ENCODE measurements around the gene KAT2B.

KAT2B gene

GRCh38 chr3:20051123-20051806 lies 11.0 kb downstream of the KAT2B start:
- no peaks in the 10 kb centered on the region for H3K9me3 Mint-ChIP-seq
- H3K27ac Mint-ChIP-seq, result no peak overlapping the region
- no peaks in the 10 kb centered on the region for H3K36me3 Mint-ChIP-seq (ENCODE audit: low read depth)
- no peak overlapping the region for H3K4me3 Mint-ChIP-seq
- no peaks in the 10 kb centered on the region for H3K27me3 Mint-ChIP-seq
- no peak for DNase-seq
- ATAC-seq, result no peak
- peaks cover 59% of the 10 kb centered on the region for H3K4me1 Mint-ChIP-seq

- no peaks in the 10 kb centered on the region for H3K36me3 Mint-ChIP-seq (ENCODE audit: low read depth)
- no peak overlapping the region for H3K4me3 Mint-ChIP-seq
- H3K4me1 Mint-ChIP-seq, result peaks cover 43% of the 10 kb centered on the region
These were observed 12.6 kb downstream of the KAT2B start for GRCh38 chr3:20052851-20053250.

GRCh38 chr3:20054549-20054987 lies 14.3 kb downstream of the KAT2B start:
- H3K27ac Mint-ChIP-seq, result no peak overlapping the region
- peaks cover 32% of the 10 kb centered on the region for H3K4me1 Mint-ChIP-seq
- ATAC-seq (peak; percentile 94), DNase-seq (peak; percentile 63)
- H3K9me3 Mint-ChIP-seq, result no peaks in the 10 kb centered on the region
- no peak overlapping the region for H3K4me3 Mint-ChIP-seq
- H3K36me3 Mint-ChIP-seq (ENCODE audit: low read depth), result no peaks in the 10 kb centered on the region
- no peaks in the 10 kb centered on the region for H3K27me3 Mint-ChIP-seq

More at GRCh38 chr3:20052851-20053250, 12.6 kb downstream of the KAT2B start:
- H3K9me3 Mint-ChIP-seq, result no peaks in the 10 kb centered on the region
- DNase-seq (peak; percentile 22), ATAC-seq (peak; percentile 20)
- H3K27ac Mint-ChIP-seq, result peak overlapping the region; percentile 47
- no peaks in the 10 kb centered on the region for H3K27me3 Mint-ChIP-seq

- DNase-seq (peak; percentile 34), ATAC-seq (no peak)
- Mint-ChIP-seq H3K9me3 (no peaks in the 10 kb centered on the region), H3K27ac (no peak overlapping the region), H3K36me3 (ENCODE audit: low read depth) (no peaks in the 10 kb centered on the region), H3K4me1 (peaks cover 38% of the 10 kb centered on the region), H3K27me3 (no peaks in the 10 kb centered on the region), H3K4me3 (no peak overlapping the region)
These were observed 15.0 kb downstream of the KAT2B start for GRCh38 chr3:20055020-20055775.

- Mint-ChIP-seq H3K4me3 (no peak overlapping the region), H3K4me1 (peaks cover 38% of the 10 kb centered on the region), H3K36me3 (ENCODE audit: low read depth) (no peaks in the 10 kb centered on the region), H3K27ac (no peak overlapping the region), H3K9me3 (no peaks in the 10 kb centered on the region), H3K27me3 (no peaks in the 10 kb centered on the region)
- ATAC-seq, result no peak
- no peak for DNase-seq
These were observed 15.6 kb downstream of the KAT2B start for GRCh38 chr3:20055842-20056241.

GRCh38 chr3:20056725-20057611 lies 16.7 kb downstream of the KAT2B start:
- Mint-ChIP-seq H3K36me3 (ENCODE audit: low read depth) (no peaks in the 10 kb centered on the region), H3K4me3 (no peak overlapping the region), H3K27me3 (no peaks in the 10 kb centered on the region), H3K9me3 (no peaks in the 10 kb centered on the region), H3K4me1 (peaks cover 36% of the 10 kb centered on the region), H3K27ac (no peak overlapping the region)
- no peak for DNase-seq
- peak; percentile 35 for ATAC-seq

GRCh38 chr3:20057612-20058180 lies 17.4 kb downstream of the KAT2B start:
- Mint-ChIP-seq H3K9me3 (no peaks in the 10 kb centered on the region), H3K36me3 (ENCODE audit: low read depth) (no peaks in the 10 kb centered on the region), H3K4me3 (no peak overlapping the region), H3K27me3 (no peaks in the 10 kb centered on the region), H3K4me1 (peaks cover 34% of the 10 kb centered on the region), H3K27ac (no peak overlapping the region)
- DNase-seq (no peak), ATAC-seq (no peak)

GRCh38 chr3:20059929-20060328 lies 19.7 kb downstream of the KAT2B start:
- H3K4me3 Mint-ChIP-seq, result no peak overlapping the region
- no peaks in the 10 kb centered on the region for H3K27me3 Mint-ChIP-seq
- H3K4me1 Mint-ChIP-seq, result peaks cover 43% of the 10 kb centered on the region
- ATAC-seq (no peak), DNase-seq (no peak)
- no peak overlapping the region for H3K27ac Mint-ChIP-seq
- H3K36me3 Mint-ChIP-seq (ENCODE audit: low read depth), result no peaks in the 10 kb centered on the region
- no peaks in the 10 kb centered on the region for H3K9me3 Mint-ChIP-seq

GRCh38 chr3:20060974-20061685 lies 20.9 kb downstream of the KAT2B start:
- Mint-ChIP-seq H3K9me3 (no peaks in the 10 kb centered on the region), H3K4me3 (peak overlapping the region; percentile 18), H3K4me1 (peaks cover 48% of the 10 kb centered on the region), H3K27me3 (no peaks in the 10 kb centered on the region), H3K27ac (peak overlapping the region; percentile 63), H3K36me3 (ENCODE audit: low read depth) (no peaks in the 10 kb centered on the region)
- DNase-seq (no peak), ATAC-seq (peak; percentile 80)

GRCh38 chr3:20062996-20063395 lies 22.8 kb downstream of the KAT2B start:
- Mint-ChIP-seq H3K36me3 (ENCODE audit: low read depth) (no peaks in the 10 kb centered on the region), H3K4me3 (no peak overlapping the region), H3K27ac (no peak overlapping the region), H3K9me3 (no peaks in the 10 kb centered on the region), H3K4me1 (peaks cover 54% of the 10 kb centered on the region), H3K27me3 (no peaks in the 10 kb centered on the region)
- ATAC-seq (no peak), DNase-seq (no peak)

- H3K36me3 Mint-ChIP-seq (ENCODE audit: low read depth), result peaks cover 3% of the 10 kb centered on the region
- H3K27ac Mint-ChIP-seq, result no peak overlapping the region
- H3K4me1 Mint-ChIP-seq, result peaks cover 61% of the 10 kb centered on the region
- no peak overlapping the region for H3K4me3 Mint-ChIP-seq
- H3K9me3 Mint-ChIP-seq, result no peaks in the 10 kb centered on the region
- DNase-seq (no peak), ATAC-seq (peak; percentile 54)
- no peaks in the 10 kb centered on the region for H3K27me3 Mint-ChIP-seq
These were observed 24.1 kb downstream of the KAT2B start for GRCh38 chr3:20064387-20064786.

- DNase-seq, result no peak
- no peaks in the 10 kb centered on the region for H3K9me3 Mint-ChIP-seq
- peaks cover 57% of the 10 kb centered on the region for H3K4me1 Mint-ChIP-seq
- no peaks in the 10 kb centered on the region for H3K27me3 Mint-ChIP-seq
- ATAC-seq, result no peak
- no peak overlapping the region for H3K27ac Mint-ChIP-seq
- H3K36me3 Mint-ChIP-seq (ENCODE audit: low read depth), result peaks cover 3% of the 10 kb centered on the region
- no peak overlapping the region for H3K4me3 Mint-ChIP-seq
These were observed 24.7 kb downstream of the KAT2B start for GRCh38 chr3:20064796-20065564.

GRCh38 chr3:20066079-20066478 lies 25.8 kb downstream of the KAT2B start:
- Mint-ChIP-seq H3K36me3 (ENCODE audit: low read depth) (peaks cover 4% of the 10 kb centered on the region), H3K4me3 (no peak overlapping the region), H3K9me3 (no peaks in the 10 kb centered on the region), H3K27ac (no peak overlapping the region), H3K4me1 (peaks cover 47% of the 10 kb centered on the region), H3K27me3 (no peaks in the 10 kb centered on the region)
- no peak for ATAC-seq
- no peak for DNase-seq

Measured in activated naive CD8-positive, alpha-beta T cell treated with anti-CD3 and anti-CD28 coated beads, Interleukin-2, amount 50 U/mL, for 24 hours (primary cell).